Bronchial epithelial cell (primary cell): ENCODE results near the gene IFFO2. TPM values are rescaled to one million over a fixed set of nuclear protein-coding genes. Genes with fewer than 3 reads are reported as not detected.

Experiments
- DNase-seq: peaks from one replicate; pipeline ENCODE4 v3.0.0-alpha.2; 2010; ENCODE audit warnings: low read depth
- FAIRE-seq: peaks from 2 replicates; lab custom pipeline; 2011; peaks lifted over from hg19 to GRCh38; lab: Jason Lieb, UNC
- H3K27me3 ChIP-seq: 2 replicates; pipeline ENCODE4 v1.5.1; 2011; ENCODE audit warnings: low read length; ENCODE audit not compliant: control insufficient read depth, insufficient read depth
- H3K36me3 ChIP-seq: 2 replicates; pipeline ENCODE4 v1.5.1; 2011; ENCODE audit warnings: low read length; ENCODE audit not compliant: control insufficient read depth, insufficient read depth
- H3K4me3 ChIP-seq: 2 replicates; pipeline ENCODE4 v1.5.1; 2011; ENCODE audit warnings: mild to moderate bottlenecking, low read depth, low read length, control low read depth
- total RNA-seq: library from RNA; depleted of rRNA; stranded (reverse); fragments of >200 nt; gene quantifications from 2 replicates; pipeline ENCODE4 v1.2.1, GENCODE V29; 2014
- TF ChIP-seq, protein P1 (sequence below): IDR thresholded peaks from 2 replicates; pipeline ENCODE4 v1.5.1; 2011; ENCODE audit warnings: mild to moderate bottlenecking, moderate library complexity, low read length, control low read depth, inconsistent platforms; ENCODE audit not compliant: insufficient read depth, severe bottlenecking

Gene IFFO2
- total RNA-seq, 1 donor from 2014 or later = 11.8 TPM

DNA sequence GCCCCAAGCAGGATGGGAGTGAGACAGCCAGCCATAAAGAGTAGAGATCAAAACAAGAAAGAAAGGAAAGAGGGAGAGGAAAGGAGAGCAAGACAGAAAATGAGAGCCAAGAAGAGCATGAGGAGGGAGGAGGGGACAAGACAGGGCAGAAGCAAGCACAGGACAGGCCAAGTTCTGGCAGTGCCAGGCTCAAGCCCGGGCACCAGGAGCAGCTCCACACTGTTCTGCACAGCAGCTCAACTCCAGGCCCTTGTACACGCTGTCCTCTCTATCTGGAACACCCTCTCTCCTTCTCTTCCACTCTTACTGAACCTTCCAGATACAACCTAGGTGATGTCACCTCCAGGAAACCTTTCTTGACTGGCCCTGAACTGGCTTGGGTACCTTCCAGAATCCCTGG, 11.7 kb downstream of the IFFO2 start:
- H3K36me3 ChIP-seq = peaks cover 2% of the 10 kb centered on the region
- FAIRE-seq (no peak), DNase-seq (no peak)
- TF ChIP-seq, protein P1, sequence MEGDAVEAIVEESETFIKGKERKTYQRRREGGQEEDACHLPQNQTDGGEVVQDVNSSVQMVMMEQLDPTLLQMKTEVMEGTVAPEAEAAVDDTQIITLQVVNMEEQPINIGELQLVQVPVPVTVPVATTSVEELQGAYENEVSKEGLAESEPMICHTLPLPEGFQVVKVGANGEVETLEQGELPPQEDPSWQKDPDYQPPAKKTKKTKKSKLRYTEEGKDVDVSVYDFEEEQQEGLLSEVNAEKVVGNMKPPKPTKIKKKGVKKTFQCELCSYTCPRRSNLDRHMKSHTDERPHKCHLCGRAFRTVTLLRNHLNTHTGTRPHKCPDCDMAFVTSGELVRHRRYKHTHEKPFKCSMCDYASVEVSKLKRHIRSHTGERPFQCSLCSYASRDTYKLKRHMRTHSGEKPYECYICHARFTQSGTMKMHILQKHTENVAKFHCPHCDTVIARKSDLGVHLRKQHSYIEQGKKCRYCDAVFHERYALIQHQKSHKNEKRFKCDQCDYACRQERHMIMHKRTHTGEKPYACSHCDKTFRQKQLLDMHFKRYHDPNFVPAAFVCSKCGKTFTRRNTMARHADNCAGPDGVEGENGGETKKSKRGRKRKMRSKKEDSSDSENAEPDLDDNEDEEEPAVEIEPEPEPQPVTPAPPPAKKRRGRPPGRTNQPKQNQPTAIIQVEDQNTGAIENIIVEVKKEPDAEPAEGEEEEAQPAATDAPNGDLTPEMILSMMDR = no peak
- H3K27me3 ChIP-seq = no peaks in the 10 kb centered on the region
- no peak overlapping the region for H3K4me3 ChIP-seq

DNA sequence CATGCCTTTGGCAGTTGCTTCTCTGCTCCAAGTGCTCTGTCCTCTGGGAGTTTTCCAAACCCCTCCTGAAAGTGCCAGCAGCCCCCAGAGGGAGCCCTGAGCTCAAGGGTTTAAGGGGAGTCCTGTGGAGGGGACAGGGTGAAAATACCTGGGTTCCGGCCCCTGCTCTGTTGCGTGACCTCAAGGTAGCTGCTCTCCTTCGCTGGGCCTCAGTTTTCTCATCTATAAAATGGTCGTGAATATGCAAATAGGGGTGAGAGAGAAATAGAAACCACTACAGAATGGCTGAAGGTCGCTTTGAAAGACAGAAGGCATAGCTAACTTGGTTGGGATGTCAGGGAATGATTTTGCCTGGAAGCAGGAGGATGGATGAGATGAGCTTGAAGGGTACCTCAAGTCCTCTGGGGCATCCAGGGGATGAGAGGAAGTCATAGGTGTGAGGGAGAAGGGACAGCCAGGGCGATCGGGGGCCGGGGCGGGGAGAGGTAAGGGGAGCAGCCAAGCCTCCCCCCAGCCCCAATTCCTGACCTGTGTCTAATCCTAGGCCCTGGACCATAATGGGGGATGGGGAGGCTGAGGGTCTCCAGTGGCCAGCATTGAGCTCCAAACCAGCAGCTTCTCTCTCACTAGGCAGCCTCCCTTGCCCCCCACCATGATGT, 12.4 kb downstream of the IFFO2 start:
- Histone ChIP-seq H3K4me3 (no peak overlapping the region), H3K36me3 (peaks cover 2% of the 10 kb centered on the region), H3K27me3 (no peaks in the 10 kb centered on the region)
- DNase-seq = no peak
- TF ChIP-seq, protein P1 = no peak
- no peak for FAIRE-seq

DNA sequence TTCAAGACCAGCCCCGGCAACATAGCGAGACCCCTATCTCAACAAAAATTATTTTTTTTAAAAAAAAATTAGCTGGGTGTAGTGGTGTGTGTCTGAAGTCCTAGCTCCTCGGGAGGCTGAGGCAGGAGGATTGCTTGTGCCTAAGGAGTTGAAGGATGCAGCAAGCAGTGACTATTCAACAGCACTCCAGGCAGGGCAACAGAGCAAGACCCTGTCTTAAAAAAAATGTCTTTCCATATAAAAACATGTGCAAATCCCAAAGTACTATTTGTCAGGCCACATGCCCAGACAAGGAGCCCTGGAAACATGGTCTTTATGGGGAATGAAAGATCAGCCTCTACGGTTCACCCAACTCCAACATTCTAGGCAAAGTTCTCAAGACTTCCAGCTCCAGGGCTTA, 13.3 kb downstream of the IFFO2 start:
- TF ChIP-seq, protein P1 = no peak
- DNase-seq (no peak), FAIRE-seq (no peak)
- H3K36me3 ChIP-seq = peaks cover 2% of the 10 kb centered on the region
- H3K27me3 ChIP-seq = no peaks in the 10 kb centered on the region
- H3K4me3 ChIP-seq = no peak overlapping the region

DNA sequence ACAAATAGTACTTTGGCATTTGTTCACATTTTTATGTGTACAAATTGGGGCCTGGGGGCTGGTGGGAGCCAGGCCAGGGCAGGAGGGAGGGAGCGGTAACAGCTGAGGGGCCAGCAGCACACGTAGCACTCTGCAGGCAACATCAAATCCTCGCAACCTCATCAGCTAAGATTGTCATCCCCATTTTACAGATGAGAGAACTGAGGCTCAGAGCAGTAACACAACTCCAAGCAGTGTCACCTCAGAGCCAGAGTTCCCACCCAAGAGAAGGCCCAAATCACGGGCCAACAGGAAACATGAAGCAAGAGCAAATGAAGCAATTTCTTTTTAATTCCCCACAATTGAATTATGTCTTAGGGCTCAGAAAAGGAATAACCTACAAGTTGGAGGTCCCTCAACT, 14.1 kb downstream of the IFFO2 start:
- Histone ChIP-seq H3K36me3 (peaks cover 2% of the 10 kb centered on the region), H3K4me3 (no peak overlapping the region), H3K27me3 (no peaks in the 10 kb centered on the region)
- TF ChIP-seq, protein P1 = no peak
- FAIRE-seq (no peak), DNase-seq (no peak)

DNA sequence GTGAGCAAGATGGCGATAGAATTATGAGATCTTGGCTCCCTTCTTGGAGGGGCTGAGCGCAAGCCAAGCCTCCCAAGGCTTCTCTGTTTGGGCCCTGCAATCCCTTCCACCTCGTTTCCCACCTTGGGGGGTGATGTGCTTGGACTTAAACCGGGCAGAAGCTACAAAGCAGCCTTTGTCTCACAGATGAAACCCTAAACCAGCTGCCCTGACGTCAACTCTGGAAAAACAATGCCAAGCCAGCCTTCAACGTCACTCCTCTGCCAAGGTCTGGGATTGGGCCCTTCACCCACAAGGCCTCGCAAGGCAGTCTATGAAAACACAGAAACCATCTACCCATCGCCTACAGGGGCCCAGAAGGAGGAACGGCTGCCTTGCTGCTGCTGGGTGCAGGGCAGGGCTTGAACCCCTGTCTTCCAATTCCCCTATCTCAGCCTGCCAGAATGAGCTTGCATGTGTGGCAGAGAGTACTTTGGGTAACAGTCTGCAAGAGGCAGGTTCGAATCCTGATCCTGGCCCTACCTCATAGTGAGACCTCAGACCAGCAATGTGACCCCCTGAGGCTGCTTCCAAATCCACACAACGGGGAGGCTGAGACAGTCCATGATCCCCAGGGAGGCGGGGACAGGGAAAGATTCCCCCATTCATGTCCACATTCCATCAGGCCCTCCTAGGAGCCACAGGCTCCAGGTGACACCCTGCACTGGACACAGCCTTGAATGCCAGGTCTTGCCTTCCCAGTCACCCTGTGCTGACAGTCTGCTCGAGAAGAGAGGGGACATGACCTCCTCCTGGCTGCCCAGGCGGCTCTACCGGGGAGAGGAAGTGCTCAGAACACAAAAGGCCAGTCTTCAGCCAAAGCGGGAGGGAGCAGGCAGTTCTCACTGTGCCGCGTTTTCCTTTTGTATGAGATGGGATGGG, 15.0 kb downstream of the IFFO2 start:
- TF ChIP-seq, protein P1 = no peak
- FAIRE-seq (peak; percentile 96), DNase-seq (peak; percentile 84)
- Histone ChIP-seq H3K36me3 (peaks cover 2% of the 10 kb centered on the region), H3K27me3 (no peaks in the 10 kb centered on the region), H3K4me3 (no peak overlapping the region)
